Stimulated activated CD8-positive, alpha-beta memory T cell treated with anti-CD3 and anti-CD28 coated beads, Interleukin-12 subunit alpha, Interleukin-12 subunit beta, amount 100 ng/mL, for 4 hours (primary cell): Measurements from ENCODE around the gene LCN9.
A peak's percentile ranks its signal among the peaks of the same experiment; 100 is the strongest.

Source experiments
- DNase-seq: peaks from one replicate; pipeline ENCODE4 v3.0.0-alpha.2; 2020; ENCODE audit warnings: low read depth

Gene LCN9

GRCh38 chr9:135698767-135699166 is 35.7 kb downstream of the LCN9 start:
- DNase-seq = no peak

GRCh38 chr9:135699440-135699839 is 36.3 kb downstream of the LCN9 start, which contains the start of gene SOHLH1:
TSS of gene SOHLH1 (minus strand) at chr9:135699481. CDS start at chr9:135699467, 14 bp downstream.
- no peak for DNase-seq

- DNase-seq = no peak
Observed at GRCh38 chr9:135700525-135700924, 37.4 kb downstream of the LCN9 start.

- DNase-seq = peak; percentile 30
Observed at GRCh38 chr9:135701067-135701958, 38.2 kb downstream of the LCN9 start.

GRCh38 chr9:135701959-135702721 is 39.0 kb downstream of the LCN9 start, which contains the start of gene KCNT1:
TSS of gene KCNT1 (plus strand) at chr9:135702185. CDS start at chr9:135702259, 74 bp downstream.
- peak; percentile 21 for DNase-seq

GRCh38 chr9:135703726-135704125 is 40.6 kb downstream of the LCN9 start:
- no peak for DNase-seq

- DNase-seq = no peak
Observed at GRCh38 chr9:135704483-135704882, 41.4 kb downstream of the LCN9 start.

GRCh38 chr9:135705376-135705775 is 42.3 kb downstream of the LCN9 start:
- DNase-seq = no peak

GRCh38 chr9:135706288-135706687 is 43.2 kb downstream of the LCN9 start:
- no peak for DNase-seq

- no peak for DNase-seq
Observed at GRCh38 chr9:135707252-135708138, 44.4 kb downstream of the LCN9 start.

GRCh38 chr9:135708164-135708563 is 45.1 kb downstream of the LCN9 start:
- DNase-seq = no peak

GRCh38 chr9:135711391-135711790 is 48.3 kb downstream of the LCN9 start:
- no peak for DNase-seq

- DNase-seq = no peak
Observed at GRCh38 chr9:135711881-135712280, 48.8 kb downstream of the LCN9 start.

- DNase-seq = no peak
Observed at GRCh38 chr9:135712613-135713295, 49.6 kb downstream of the LCN9 start.

- no peak for DNase-seq
Observed at GRCh38 chr9:135714242-135715055, 51.3 kb downstream of the LCN9 start.

GRCh38 chr9:135715056-135715595 is 52.0 kb downstream of the LCN9 start:
- no peak for DNase-seq

GRCh38 chr9:135716045-135716444 is 52.9 kb downstream of the LCN9 start:
- DNase-seq = no peak
